Measurements from ENCODE around the gene SUPT5H.

- no peak for TF ChIP-seq POLR2A (IDR thresholded peaks at IDR 0.05)
- no peak for TF ChIP-seq CTCF (IDR thresholded peaks at IDR 0.05)
- no peak for TF ChIP-seq POLR2AphosphoS5 (IDR thresholded peaks at IDR 0.05)
Measured at GRCh38 chr19:39506598-39506943, 61.2 kb downstream of the SUPT5H start.
